ENCODE results near the gene SCGB1C1. TPM values are rescaled to one million over a fixed set of nuclear protein-coding genes. Genes with fewer than 3 reads are reported as not detected.

The SCGB1C1 gene
- total RNA-seq, 6 experiments from 2014 or later, result not detected

DNA sequence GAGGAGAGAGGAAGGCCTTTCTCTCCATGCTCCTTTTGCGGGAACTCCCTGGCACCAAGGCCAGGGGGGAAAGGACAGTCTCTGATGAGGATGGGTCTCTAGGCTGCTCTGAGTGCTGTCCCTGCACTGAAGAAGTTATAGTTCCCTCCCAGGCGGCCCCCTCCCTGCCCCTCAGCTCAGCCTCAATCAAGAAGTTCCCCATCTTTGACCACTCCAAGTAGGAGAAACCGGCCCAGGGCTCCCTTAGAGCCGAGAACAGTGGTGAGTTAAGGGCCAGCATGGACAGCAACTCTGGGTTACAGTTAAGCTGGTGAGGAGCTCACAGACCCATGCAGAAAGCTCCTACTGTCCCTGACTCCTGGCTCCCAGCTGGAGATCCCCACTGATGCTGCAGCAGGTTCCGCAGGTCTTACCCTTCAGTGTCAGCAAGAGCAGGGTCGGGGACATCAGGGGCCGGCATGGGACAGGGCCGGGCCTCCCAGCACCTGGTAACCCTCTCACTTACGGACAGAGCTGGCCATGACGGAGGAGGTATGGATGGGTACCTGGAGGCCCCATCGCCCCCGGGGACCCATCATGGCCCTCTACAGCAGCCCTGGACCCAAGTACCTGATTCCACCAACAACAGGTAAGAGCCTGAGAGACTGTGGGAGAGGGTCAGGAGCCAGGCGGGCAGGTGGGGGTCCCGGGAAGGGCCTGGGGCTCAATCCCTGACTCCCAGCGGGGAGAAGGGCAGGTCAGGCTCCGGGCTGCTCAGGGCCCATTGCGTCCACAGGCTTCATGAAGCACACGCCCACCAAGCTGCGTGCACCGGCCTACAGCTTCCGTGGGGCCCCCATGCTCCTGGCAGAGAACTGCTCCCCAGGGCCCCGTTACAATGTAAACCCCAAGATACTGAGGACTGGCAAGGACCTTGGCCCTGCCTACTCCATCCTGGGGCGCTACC lies 4.2 kb downstream of the SCGB1C1 start:
- no CpG with 5 or more reads among the region's 23 CpGs for WGBS (ENCODE audit: insufficient coverage, low coverage, low lambda C conversion rate, missing lambda C conversion rate)
- peak in 1 of 3 donors; percentile 11 for DNase-seq
- TF ChIP-seq POLR2A (IDR thresholded peaks at IDR 0.05), result no peak
- TF ChIP-seq, protein P1, sequence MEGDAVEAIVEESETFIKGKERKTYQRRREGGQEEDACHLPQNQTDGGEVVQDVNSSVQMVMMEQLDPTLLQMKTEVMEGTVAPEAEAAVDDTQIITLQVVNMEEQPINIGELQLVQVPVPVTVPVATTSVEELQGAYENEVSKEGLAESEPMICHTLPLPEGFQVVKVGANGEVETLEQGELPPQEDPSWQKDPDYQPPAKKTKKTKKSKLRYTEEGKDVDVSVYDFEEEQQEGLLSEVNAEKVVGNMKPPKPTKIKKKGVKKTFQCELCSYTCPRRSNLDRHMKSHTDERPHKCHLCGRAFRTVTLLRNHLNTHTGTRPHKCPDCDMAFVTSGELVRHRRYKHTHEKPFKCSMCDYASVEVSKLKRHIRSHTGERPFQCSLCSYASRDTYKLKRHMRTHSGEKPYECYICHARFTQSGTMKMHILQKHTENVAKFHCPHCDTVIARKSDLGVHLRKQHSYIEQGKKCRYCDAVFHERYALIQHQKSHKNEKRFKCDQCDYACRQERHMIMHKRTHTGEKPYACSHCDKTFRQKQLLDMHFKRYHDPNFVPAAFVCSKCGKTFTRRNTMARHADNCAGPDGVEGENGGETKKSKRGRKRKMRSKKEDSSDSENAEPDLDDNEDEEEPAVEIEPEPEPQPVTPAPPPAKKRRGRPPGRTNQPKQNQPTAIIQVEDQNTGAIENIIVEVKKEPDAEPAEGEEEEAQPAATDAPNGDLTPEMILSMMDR (IDR thresholded peaks at IDR 0.05), result no peak
- H3K4me3 ChIP-seq, result no peak overlapping the region
- no peaks in the 10 kb centered on the region for H3K36me3 ChIP-seq
- no peaks in the 10 kb centered on the region for H3K27me3 ChIP-seq
- intact Hi-C loops (cut with DNase I), result no loop called here
- ATAC-seq, result no peak
- no peaks in the 10 kb centered on the region for H3K9me3 ChIP-seq
- H3K27ac ChIP-seq, result no peak overlapping the region
- no peaks in the 10 kb centered on the region for H3K4me1 ChIP-seq

- Histone ChIP-seq H3K36me3 (no peaks in the 10 kb centered on the region), H3K27me3 (no peaks in the 10 kb centered on the region), H3K4me1 (no peaks in the 10 kb centered on the region), H3K27ac (no peak overlapping the region), H3K9me3 (no peaks in the 10 kb centered on the region), H3K4me3 (no peak overlapping the region)
- no peak for DNase-seq
- intact Hi-C loops (cut with DNase I), result no loop called here
- WGBS (ENCODE audit: insufficient coverage, low coverage, low lambda C conversion rate, missing lambda C conversion rate), result 70% methylated on average over 2 of the region's 9 CpGs
- TF ChIP-seq, protein P1 (IDR thresholded peaks at IDR 0.05), result no peak
- no peak for TF ChIP-seq POLR2A (IDR thresholded peaks at IDR 0.05)
- no peak for ATAC-seq
These were observed 4.9 kb downstream of the SCGB1C1 start for GRCh38 chr11:197741-198235.

GRCh38 chr11:198236-198806 lies 5.4 kb downstream of the SCGB1C1 start:
- Histone ChIP-seq H3K27ac (no peak overlapping the region), H3K4me1 (no peaks in the 10 kb centered on the region), H3K36me3 (no peaks in the 10 kb centered on the region), H3K4me3 (no peak overlapping the region), H3K27me3 (no peaks in the 10 kb centered on the region), H3K9me3 (no peaks in the 10 kb centered on the region)
- DNase-seq (peak in 2 of 3 donors; percentile 17 to 44), ATAC-seq (no peak)
- WGBS (ENCODE audit: insufficient coverage, low coverage, low lambda C conversion rate, missing lambda C conversion rate), result 85% methylated on average over 4 of the region's 21 CpGs
- TF ChIP-seq, protein P1 (IDR thresholded peaks at IDR 0.05), result no peak
- intact Hi-C loops (cut with DNase I), result no loop called here

DNA sequence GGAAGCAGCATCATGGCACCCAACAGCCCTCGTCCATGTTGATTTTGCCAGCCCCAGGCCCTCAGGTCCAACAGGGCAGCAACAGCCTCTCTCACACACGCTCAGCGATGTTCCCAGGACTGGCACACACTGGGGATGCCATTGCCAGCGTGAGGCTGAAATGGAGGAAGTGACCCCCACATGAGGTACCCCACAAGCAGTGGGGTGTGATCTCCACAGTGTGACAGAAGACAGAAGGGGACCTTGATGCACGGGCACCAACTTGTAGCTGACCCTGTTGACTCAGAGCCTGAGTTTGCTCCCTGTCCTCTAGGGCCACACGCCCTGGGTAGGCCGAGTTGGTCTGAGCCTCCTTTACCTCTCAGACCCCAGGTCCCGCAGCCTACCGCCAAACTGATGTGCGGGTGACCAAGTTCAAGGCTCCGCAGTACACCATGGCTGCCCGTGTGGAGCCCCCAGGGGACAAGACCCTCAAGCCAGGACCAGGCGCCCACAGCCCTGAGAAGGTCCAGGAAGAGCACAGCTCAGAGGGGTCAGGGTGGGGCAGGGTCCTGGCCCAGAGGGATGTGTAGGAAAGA lies 6.2 kb downstream of the SCGB1C1 start:
- intact Hi-C loops (cut with DNase I), result no loop called here
- Histone ChIP-seq H3K27me3 (no peaks in the 10 kb centered on the region), H3K4me3 (no peak overlapping the region), H3K9me3 (no peaks in the 10 kb centered on the region), H3K36me3 (no peaks in the 10 kb centered on the region), H3K27ac (no peak overlapping the region), H3K4me1 (no peaks in the 10 kb centered on the region)
- TF ChIP-seq POLR2A (IDR thresholded peaks at IDR 0.05), result no peak
- WGBS (ENCODE audit: insufficient coverage, low coverage, low lambda C conversion rate, missing lambda C conversion rate), result 79% methylated on average over 2 of the region's 13 CpGs
- DNase-seq (peak in 1 of 3 donors; percentile 40), ATAC-seq (peak in 1 of 4 donors; percentile 5)

All from right lobe of liver (tissue), 6 donors.